CD14-positive monocyte (primary cell): ENCODE results near the gene BAZ2B. TPM values are rescaled to one million over a fixed set of nuclear protein-coding genes. Genes with fewer than 3 reads are reported as not detected.

Experiments used
- DNase-seq, 3 donors: peaks; one replicate each; pipeline ENCODE4 v3.0.0-alpha.2; 2011 to 2022
- H2AFZ ChIP-seq: 2 replicates; pipeline ENCODE4 v1.6.0; 2012; ENCODE audit warnings: mild to moderate bottlenecking, low read depth, low read length, inconsistent platforms; ENCODE audit not compliant: insufficient read depth, poor library complexity, severe bottlenecking
- H3K27ac ChIP-seq, 2 donors: 1 replicate in 1 of 2; 2 replicates in 1 of 2; pipeline ENCODE4 v1.5.1; 2012 to 2013; ENCODE audit warnings: low read length in 2 of 2, control low read depth in 1 of 2, inconsistent platforms in 1 of 2, low read depth in 1 of 2, mild to moderate bottlenecking in 1 of 2
- H3K27me3 ChIP-seq, 2 donors: one replicate each; pipeline versions ENCODE4 v1.6.0 to v1.6.1; 2011 to 2013; ENCODE audit warnings: low read length in 2 of 2; ENCODE audit not compliant: control insufficient read depth in 2 of 2, insufficient read depth in 2 of 2
- H3K36me3 ChIP-seq, 2 donors: replicated peaks in 1 of 2; 1 replicate in 1 of 2; 2 replicates in 1 of 2; pipeline versions ENCODE4 v1.5.1 to v1.6.1; 2012 to 2013; ENCODE audit warnings: low read length in 2 of 2, control low read depth in 1 of 2, inconsistent platforms in 1 of 2, mild to moderate bottlenecking in 1 of 2; ENCODE audit not compliant: insufficient read depth in 2 of 2, control insufficient read depth in 1 of 2
- H3K4me1 ChIP-seq, 2 donors: 1 replicate in 1 of 2; 2 replicates in 1 of 2; pipeline versions ENCODE4 v1.5.1 to v1.6.1; 2012 to 2013; ENCODE audit warnings: low read length in 2 of 2, control low read depth in 1 of 2, inconsistent platforms in 1 of 2, mild to moderate bottlenecking in 1 of 2, moderate library complexity in 1 of 2; ENCODE audit not compliant: insufficient read depth in 2 of 2, control insufficient read depth in 1 of 2
- H3K4me2 ChIP-seq: replicated peaks from 2 replicates; pipeline ENCODE3; 2012; ENCODE audit warnings: low read length, moderate library complexity, mild to moderate bottlenecking; ENCODE audit not compliant: poor library complexity, severe bottlenecking; ENCODE audit errors: extremely low read depth
- H3K4me3 ChIP-seq, 3 experiments: fragments of 200-600 bp in 1 of 3; sonication (generic) in 1 of 3; replicated peaks in 1 of 3; 1 replicate in 2 of 3; 2 replicates in 1 of 3; pipeline ENCODE4 v1.5.1; 2011 to 2013; ENCODE audit warnings: low read length in 3 of 3, mild to moderate bottlenecking in 3 of 3, control low read depth in 2 of 3, low read depth in 2 of 3, inconsistent platforms in 1 of 3, moderate library complexity in 1 of 3
- H3K79me2 ChIP-seq: 2 replicates; pipeline ENCODE4 v1.6.0; 2012; ENCODE audit warnings: mild to moderate bottlenecking, control low read depth, inconsistent platforms, low read length, moderate library complexity; ENCODE audit not compliant: insufficient read depth
- H3K9ac ChIP-seq: 2 replicates; pipeline ENCODE4 v1.6.0; 2017; ENCODE audit warnings: low read length, mild to moderate bottlenecking; ENCODE audit not compliant: insufficient read depth, poor library complexity, severe bottlenecking
- H3K9me3 ChIP-seq, 2 donors: replicated peaks in 1 of 2; 1 replicate in 1 of 2; 2 replicates in 1 of 2; pipeline versions ENCODE4 v1.5.1 to v1.6.1; 2012 to 2013; ENCODE audit warnings: low read length in 2 of 2, control low read depth in 1 of 2; ENCODE audit not compliant: control insufficient read depth in 1 of 2, insufficient read depth in 1 of 2
- H4K20me1 ChIP-seq: 2 replicates; pipeline ENCODE4 v1.6.0; 2012; ENCODE audit warnings: mild to moderate bottlenecking, low read length, control low read depth, moderate library complexity; ENCODE audit not compliant: insufficient read depth
- H3K27ac Mint-ChIP-seq, 7 donors: one replicate each; pipeline ENCODE4 v1.8.0; 2020; ENCODE audit warnings: mild to moderate bottlenecking in 7 of 7, mixed read lengths in 7 of 7, moderate library complexity in 6 of 7, inconsistent platforms in 2 of 7
- H3K27me3 Mint-ChIP-seq, 3 donors: one replicate each; pipeline ENCODE4 v1.8.0; 2021 to 2022; ENCODE audit warnings: low read depth in 3 of 3, mild to moderate bottlenecking in 3 of 3, mixed read lengths in 3 of 3, moderate library complexity in 3 of 3, inconsistent platforms in 1 of 3
- H3K36me3 Mint-ChIP-seq, 2 donors: one replicate each; pipeline ENCODE4 v1.8.0; 2020; ENCODE audit warnings: mixed read lengths in 2 of 2, inconsistent platforms in 1 of 2, mild to moderate bottlenecking in 1 of 2
- H3K4me1 Mint-ChIP-seq: one replicate; pipeline ENCODE4 v1.8.0; 2020; ENCODE audit warnings: mild to moderate bottlenecking, mixed read lengths
- H3K4me3 Mint-ChIP-seq, 2 donors: one replicate each; pipeline ENCODE4 v1.8.0; 2020; ENCODE audit warnings: mild to moderate bottlenecking in 2 of 2, mixed read lengths in 2 of 2, moderate library complexity in 1 of 2
- H3K9me3 Mint-ChIP-seq, 7 donors: one replicate each; pipeline ENCODE4 v1.8.0; 2020 to 2022; ENCODE audit warnings: mixed read lengths in 7 of 7, mild to moderate bottlenecking in 6 of 7, moderate library complexity in 6 of 7, inconsistent platforms in 2 of 7
- CTCF ChIP-seq: fragments of 200-600 bp; IDR thresholded peaks from one replicate; pipeline ENCODE4 v1.8.0; 2022; ENCODE audit warnings: antibody characterized with exemption, mild to moderate bottlenecking
- intact Hi-C, 2 donors: fragments of 100-400 bp; cut with micrococcal nuclease; formaldehyde crosslinking; loops; one replicate each; pipeline versions ENCODE4 v1.15.0 to v1.15.1; 2023
- polyA plus RNA-seq, 3 donors: library from polyadenylated mRNA; depleted of rRNA in 1 of 3; unstranded in 2 of 3; stranded (reverse) in 1 of 3; fragments of 300-500 nt in 2 of 3; fragments of >200 nt in 1 of 3; fragmentation: Illumina TruSeq in 2 of 3; gene quantifications; 1 replicate in 2 of 3; 2 replicates in 1 of 3; pipeline ENCODE4 v1.2.3, GENCODE V29; 2012 to 2021

BAZ2B gene
- polyA plus RNA-seq, 3 donors, result 12.9 to 34.2 (median 31.6) TPM

DNA sequence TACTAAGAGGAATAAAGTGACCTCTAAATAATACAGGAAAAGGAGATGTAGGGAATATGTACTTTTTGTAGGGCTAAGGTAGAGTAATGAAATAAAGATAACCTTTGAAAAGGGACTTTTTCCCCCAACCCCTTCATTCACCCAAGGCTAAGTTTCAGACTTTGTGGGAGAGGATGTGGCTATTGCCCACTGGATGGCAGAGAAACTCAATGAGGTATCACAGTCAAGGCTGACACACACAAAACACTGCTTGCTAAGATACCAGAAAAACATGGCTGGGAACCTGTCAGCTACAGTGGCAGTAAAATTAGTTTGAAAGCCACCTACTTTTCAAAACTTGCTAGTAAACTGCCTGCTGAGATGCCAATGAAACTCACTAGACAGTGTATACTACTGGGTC, 171.0 kb downstream of the BAZ2B start:
- Mint-ChIP-seq H3K4me1 (no peaks in the 10 kb centered on the region), H3K27me3 (no peaks in the 10 kb centered on the region), H3K36me3 (peaks cover 60 to 81% of the 10 kb centered on the region in 2 donors), H3K27ac (peak overlapping the region in 1 of 7 donors; percentile 27), H3K4me3 (no peak overlapping the region), H3K9me3 (no peaks in the 10 kb centered on the region)
- Histone ChIP-seq H2AFZ (no peak overlapping the region), H3K36me3 (peaks cover 68 to 85% of the 10 kb centered on the region in 2 donors), H3K4me3 (no peak overlapping the region), H3K27ac (no peak overlapping the region), H4K20me1 (no peaks in the 10 kb centered on the region), H3K4me1 (no peaks in the 10 kb centered on the region), H3K4me2 (no peak overlapping the region), H3K79me2 (no peaks in the 10 kb centered on the region), H3K27me3 (no peaks in the 10 kb centered on the region), H3K9me3 (no peaks in the 10 kb centered on the region), H3K9ac (no peak overlapping the region)
- no peak for DNase-seq
- intact Hi-C loops, result no loop called here
- TF ChIP-seq CTCF, result no peak

DNA sequence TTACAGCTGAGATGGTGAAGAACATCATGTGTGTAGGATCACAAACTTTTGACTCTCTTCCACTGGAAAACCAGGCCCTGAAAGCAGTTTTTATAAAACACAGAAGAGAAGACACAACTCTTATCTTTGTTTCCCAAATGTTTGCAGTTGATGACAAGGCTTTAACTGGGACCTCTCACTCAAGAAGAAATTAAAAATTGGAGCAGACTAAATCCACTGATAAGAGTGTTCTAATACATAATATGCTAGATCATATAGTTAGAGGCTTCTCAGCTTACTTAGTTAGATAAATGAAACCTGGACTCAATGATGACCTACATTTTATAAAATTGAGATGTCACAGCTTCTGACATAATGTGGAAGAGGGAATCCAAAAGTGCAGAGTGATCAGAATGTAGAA, 171.6 kb downstream of the BAZ2B start:
- Mint-ChIP-seq H3K4me1 (no peaks in the 10 kb centered on the region), H3K4me3 (no peak overlapping the region), H3K9me3 (no peaks in the 10 kb centered on the region), H3K27ac (no peak overlapping the region), H3K36me3 (peaks cover 58 to 79% of the 10 kb centered on the region in 2 donors), H3K27me3 (no peaks in the 10 kb centered on the region)
- H3K9ac ChIP-seq, result no peak overlapping the region
- no peaks in the 10 kb centered on the region for H3K4me1 ChIP-seq
- no peaks in the 10 kb centered on the region for H3K79me2 ChIP-seq
- no peaks in the 10 kb centered on the region for H3K27me3 ChIP-seq
- no peak for DNase-seq
- no peak overlapping the region for H3K4me3 ChIP-seq
- H2AFZ ChIP-seq, result no peak overlapping the region
- H4K20me1 ChIP-seq, result no peaks in the 10 kb centered on the region
- H3K27ac ChIP-seq, result no peak overlapping the region
- TF ChIP-seq CTCF, result no peak
- H3K9me3 ChIP-seq, result no peaks in the 10 kb centered on the region
- no peak overlapping the region for H3K4me2 ChIP-seq
- peaks cover 68 to 83% of the 10 kb centered on the region in 2 donors for H3K36me3 ChIP-seq
- intact Hi-C loops, result no loop called here
